CD4-positive, alpha-beta memory T cell (primary cell): ENCODE results near the gene FNIP2. TPM values are rescaled to one million over a fixed set of nuclear protein-coding genes. Genes with fewer than 3 reads are reported as not detected.

Experiments
- CTCF ChIA-PET: fragments of 350-600 bp; sonication (Branson Sonifier 250); formaldehyde crosslinking; loops from one replicate; lab custom pipeline; 2021; ENCODE audit warnings: inconsistent platforms; ENCODE audit not compliant: partially characterized antibody; lab: Charles Lee
- POLR2A ChIA-PET: fragments of 350-600 bp; sonication (Branson Sonifier 250); formaldehyde crosslinking; loops from one replicate; lab custom pipeline; 2021; ENCODE audit not compliant: partially characterized antibody; lab: Charles Lee
- DNase-seq, 5 donors: peaks; one replicate each; pipeline versions ENCODE4 v3.0.0 to v3.0.0-alpha.2; 2020 to 2022; ENCODE audit warnings: mixed read lengths in 1 of 5
- H3K27ac ChIP-seq: one replicate; pipeline ENCODE4 v1.7.0; 2013; ENCODE audit warnings: low read depth, low read length
- H3K27me3 ChIP-seq: 2 replicates; pipeline ENCODE4 v1.7.0; 2013; ENCODE audit warnings: mild to moderate bottlenecking, low read length, moderate library complexity; ENCODE audit not compliant: insufficient read depth
- H3K36me3 ChIP-seq: 2 replicates; pipeline ENCODE4 v1.7.0; 2013; ENCODE audit warnings: mild to moderate bottlenecking, low read length, moderate library complexity; ENCODE audit not compliant: insufficient read depth
- H3K4me1 ChIP-seq: 2 replicates; pipeline ENCODE4 v1.7.0; 2013; ENCODE audit warnings: mild to moderate bottlenecking, low read length, moderate library complexity; ENCODE audit not compliant: insufficient read depth
- H3K4me3 ChIP-seq, 2 donors: one replicate each; pipeline ENCODE4 v1.7.0; 2013; ENCODE audit warnings: low read length in 2 of 2, mild to moderate bottlenecking in 1 of 2
- H3K9me3 ChIP-seq, 2 donors: one replicate each; pipeline ENCODE4 v1.7.0; 2013; ENCODE audit warnings: low read length in 2 of 2, control low read depth in 1 of 2; ENCODE audit not compliant: control insufficient read depth in 1 of 2
- H3K27ac Mint-ChIP-seq, 7 donors: one replicate each; pipeline ENCODE4 v1.8.0; 2020 to 2021; ENCODE audit warnings: mixed read lengths in 7 of 7, mild to moderate bottlenecking in 6 of 7, inconsistent platforms in 3 of 7, moderate library complexity in 3 of 7
- H3K27me3 Mint-ChIP-seq, 2 donors: one replicate each; pipeline ENCODE4 v1.8.0; 2020 to 2021; ENCODE audit warnings: mixed read lengths in 2 of 2
- H3K36me3 Mint-ChIP-seq, 2 donors: one replicate each; pipeline ENCODE4 v1.8.0; 2020 to 2021; ENCODE audit warnings: mixed read lengths in 2 of 2, inconsistent platforms in 1 of 2, mild to moderate bottlenecking in 1 of 2
- H3K4me1 Mint-ChIP-seq, 4 donors: one replicate each; pipeline ENCODE4 v1.8.0; 2020 to 2021; ENCODE audit warnings: mixed read lengths in 4 of 4, mild to moderate bottlenecking in 1 of 4
- H3K4me3 Mint-ChIP-seq, 8 donors: one replicate each; pipeline ENCODE4 v1.8.0; 2020 to 2021; ENCODE audit warnings: mixed read lengths in 8 of 8, mild to moderate bottlenecking in 7 of 8, moderate library complexity in 6 of 8, inconsistent platforms in 3 of 8
- H3K9me3 Mint-ChIP-seq, 8 donors: one replicate each; pipeline ENCODE4 v1.8.0; 2020 to 2021; ENCODE audit warnings: mixed read lengths in 8 of 8, mild to moderate bottlenecking in 5 of 8, inconsistent platforms in 3 of 8, moderate library complexity in 1 of 8
- intact Hi-C: fragments of 100-400 bp; cut with micrococcal nuclease; formaldehyde crosslinking; loops from one replicate; pipeline ENCODE4 v1.15.1; 2023
- polyA plus RNA-seq, 2 donors: library from polyadenylated mRNA; unstranded; fragments of 300-500 nt; fragmentation: Illumina TruSeq; gene quantifications; one replicate each; pipeline ENCODE4 v1.2.3, GENCODE V29; 2021
- total RNA-seq, 2 experiments: library from RNA; stranded (reverse); gene quantifications; one replicate each; pipeline ENCODE4 v1.2.3, GENCODE V29; 2021

FNIP2 gene
- total and polyA plus RNA-seq, 4 experiments from 2014 or later = 2.4 to 9.4 (median 6.4) TPM

DNA sequence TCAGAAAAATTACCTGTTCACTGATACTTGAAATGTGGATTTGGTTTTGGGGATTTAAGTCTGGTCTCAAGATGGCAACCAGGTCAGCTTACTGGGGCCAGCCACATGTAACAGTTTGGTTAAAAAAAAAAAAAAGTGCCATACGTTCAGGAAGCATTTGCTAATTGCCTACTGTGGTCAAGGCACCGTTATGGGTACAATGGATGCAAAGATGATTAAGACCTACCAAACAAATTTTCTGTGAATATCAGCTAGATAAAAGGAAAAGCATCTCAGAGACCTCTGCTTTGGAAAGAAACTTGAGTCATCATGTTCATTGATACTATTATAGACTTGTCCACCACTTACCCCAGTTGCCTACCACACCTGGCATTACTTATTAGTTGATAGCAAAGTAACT, 80.9 kb downstream of the FNIP2 start:
- Histone ChIP-seq H3K27me3 (no peaks in the 10 kb centered on the region), H3K4me3 (no peak overlapping the region), H3K27ac (no peak overlapping the region), H3K4me1 (peaks cover 5% of the 10 kb centered on the region), H3K36me3 (no peaks in the 10 kb centered on the region), H3K9me3 (no peaks in the 10 kb centered on the region)
- CTCF ChIA-PET = interaction anchor here (0.7 to 3.9 kb wide), 16 partner anchors 8 to 353 kb away, joined by 3 to 38 read pairs (median 3); no protein-coding TSS in a partner anchor
- Mint-ChIP-seq H3K27me3 (no peaks in the 10 kb centered on the region), H3K9me3 (peaks cover 0 to 2% (median 0%) of the 10 kb centered on the region in 8 donors), H3K4me3 (no peak overlapping the region), H3K27ac (peak overlapping the region in 2 of 7 donors; percentile 28 to 47), H3K36me3 (no peaks in the 10 kb centered on the region), H3K4me1 (peaks cover 7 to 11% (median 8%) of the 10 kb centered on the region in 4 donors)
- intact Hi-C loops = loop anchor here (1.0 to 2.0 kb wide), 3 partner anchors 79 to 857 kb away; no protein-coding TSS in a partner anchor
- POLR2A ChIA-PET = no interaction called here
- DNase-seq = no peak

DNA sequence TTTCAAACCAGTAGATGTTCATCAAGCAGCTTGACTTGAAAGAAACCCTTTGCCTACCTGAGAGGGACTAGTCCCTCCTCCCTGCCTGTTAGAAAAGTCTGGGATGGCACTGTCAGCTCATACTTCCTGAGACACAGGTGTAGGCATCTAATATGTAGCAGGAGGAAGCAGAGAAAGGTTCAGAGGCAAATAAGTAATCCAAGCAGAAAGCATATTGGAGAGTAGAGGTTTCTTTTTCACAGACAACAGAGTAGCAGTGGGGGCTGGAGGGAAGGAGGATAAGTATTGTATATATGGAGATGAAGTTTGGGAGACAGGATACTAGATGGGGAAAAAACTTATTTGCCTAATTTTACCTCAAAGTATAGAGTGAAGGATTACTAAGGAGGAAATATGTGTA, 81.5 kb downstream of the FNIP2 start:
- POLR2A ChIA-PET = no interaction called here
- Mint-ChIP-seq H3K4me1 (peaks cover 7 to 11% (median 8%) of the 10 kb centered on the region in 4 donors), H3K27me3 (no peaks in the 10 kb centered on the region), H3K27ac (peak overlapping the region in 3 of 7 donors; percentile 4 to 36 (median 28)), H3K9me3 (peaks cover 0 to 2% (median 0%) of the 10 kb centered on the region in 8 donors), H3K36me3 (no peaks in the 10 kb centered on the region), H3K4me3 (peak overlapping the region in 1 of 8 donors; percentile 55)
- Histone ChIP-seq H3K4me3 (no peak overlapping the region), H3K9me3 (no peaks in the 10 kb centered on the region), H3K36me3 (no peaks in the 10 kb centered on the region), H3K27me3 (no peaks in the 10 kb centered on the region), H3K27ac (no peak overlapping the region), H3K4me1 (peaks cover 5% of the 10 kb centered on the region)
- intact Hi-C loops = loop anchor here (1.0 to 2.0 kb wide), 3 partner anchors 80 to 858 kb away; no protein-coding TSS in a partner anchor
- CTCF ChIA-PET = interaction anchor here (0.8 to 3.9 kb wide), 14 partner anchors 9 to 352 kb away, joined by 3 to 38 read pairs (median 4); no protein-coding TSS in a partner anchor
- no peak for DNase-seq

DNA sequence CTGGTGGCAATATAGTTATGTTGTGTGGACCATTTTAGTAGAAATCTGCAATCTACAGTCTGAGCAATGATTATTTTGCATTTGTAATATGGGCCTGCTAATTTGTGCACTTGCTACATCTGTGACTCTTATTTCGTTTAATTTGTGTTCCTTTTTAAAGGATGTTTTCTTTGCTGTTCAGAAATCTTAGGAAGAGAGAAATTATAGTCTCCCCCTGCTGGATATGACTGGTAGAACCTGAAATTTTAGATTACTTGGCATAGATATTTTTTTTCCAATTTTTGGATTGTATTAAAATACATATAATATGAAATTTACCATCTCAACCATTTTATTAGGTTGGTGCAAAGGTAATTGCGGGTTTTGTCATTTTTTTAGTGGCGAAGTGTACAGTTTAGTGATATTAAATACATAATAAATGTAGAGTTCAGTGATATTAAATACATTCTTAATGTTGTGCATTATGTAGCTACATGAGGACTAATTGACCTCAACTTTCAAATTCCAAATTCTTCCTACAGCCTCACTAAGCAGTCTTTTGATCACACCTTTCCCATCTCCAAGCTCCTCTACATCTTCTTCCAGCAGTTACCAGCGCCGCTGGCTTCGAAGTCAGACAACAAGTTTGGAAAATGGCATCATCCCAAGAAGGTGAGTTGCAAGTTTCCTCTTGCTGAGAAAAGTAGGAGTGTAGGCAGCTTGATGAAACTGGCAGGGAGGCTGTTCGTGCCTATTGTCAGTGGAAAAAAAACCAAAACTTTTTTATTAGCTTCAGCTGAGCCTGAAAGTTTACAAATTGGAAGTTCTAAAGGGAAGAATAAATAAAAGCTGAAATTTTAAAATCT, 82.2 kb downstream of the FNIP2 start:
- CTCF ChIA-PET = interaction anchor here (0.7 to 3.9 kb wide), 32 partner anchors 8 to 352 kb away, joined by 3 to 38 read pairs (median 5); partner anchors contain the start of gene FNIP2
- H3K27ac Mint-ChIP-seq = no peak overlapping the region
- H3K9me3 Mint-ChIP-seq = peaks cover 0 to 2% (median 0%) of the 10 kb centered on the region in 8 donors

DNA sequence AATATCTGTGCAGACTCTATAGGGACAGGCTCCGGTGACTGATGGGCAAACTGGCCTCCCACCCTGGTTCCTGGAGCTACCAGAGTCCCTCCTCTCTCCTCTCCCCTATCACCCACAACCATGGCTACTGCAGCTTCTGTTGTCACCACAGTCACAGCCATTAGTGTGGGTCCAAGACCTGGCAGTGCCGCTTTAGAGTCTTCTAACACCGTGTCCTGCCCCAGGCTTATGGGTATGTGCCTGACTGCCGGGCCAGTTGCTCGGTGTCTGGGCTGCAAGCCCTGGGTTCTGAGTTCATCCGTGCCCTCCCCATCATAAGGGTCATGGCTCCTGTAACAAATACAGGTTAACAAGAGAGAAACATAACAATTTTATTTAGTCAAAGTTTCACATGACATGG, 85.4 kb downstream of the FNIP2 start:
- H3K4me1 ChIP-seq = peaks cover 5% of the 10 kb centered on the region
- Mint-ChIP-seq H3K27me3 (no peaks in the 10 kb centered on the region), H3K27ac (peak overlapping the region in 1 of 7 donors; percentile 35), H3K36me3 (peaks cover 2 to 7% of the 10 kb centered on the region in 2 donors), H3K9me3 (peaks cover 0 to 2% (median 0%) of the 10 kb centered on the region in 8 donors), H3K4me3 (no peak overlapping the region), H3K4me1 (peaks cover 7 to 11% (median 8%) of the 10 kb centered on the region in 4 donors)
- DNase-seq = no peak
- H3K27ac ChIP-seq = no peak overlapping the region
- no peaks in the 10 kb centered on the region for H3K27me3 ChIP-seq
- POLR2A ChIA-PET = no interaction called here
- no peaks in the 10 kb centered on the region for H3K9me3 ChIP-seq
- CTCF ChIA-PET = interaction anchor here (0.9 to 3.7 kb wide), 5 partner anchors 73 to 349 kb away, joined by 3 to 16 read pairs (median 4); no protein-coding TSS in a partner anchor
- intact Hi-C loops = no loop called here
- H3K4me3 ChIP-seq = no peak overlapping the region
- H3K36me3 ChIP-seq = no peaks in the 10 kb centered on the region

More for the DNA sequence above, 82.2 kb downstream of the FNIP2 start:
- H3K4me3 ChIP-seq = no peak overlapping the region
- no peaks in the 10 kb centered on the region for H3K36me3 Mint-ChIP-seq
- H3K27me3 ChIP-seq = no peaks in the 10 kb centered on the region
- POLR2A ChIA-PET = no interaction called here
- H3K27ac ChIP-seq = no peak overlapping the region
- DNase-seq = peak in 4 of 5 donors; percentile 22 to 37 (median 31)
- H3K4me1 Mint-ChIP-seq = peaks cover 7 to 11% (median 8%) of the 10 kb centered on the region in 4 donors
- no peak overlapping the region for H3K4me3 Mint-ChIP-seq
- no peaks in the 10 kb centered on the region for H3K36me3 ChIP-seq
- intact Hi-C loops = loop anchor here (1.0 to 2.0 kb wide), 4 partner anchors 8 to 858 kb away; no protein-coding TSS in a partner anchor
- H3K27me3 Mint-ChIP-seq = no peaks in the 10 kb centered on the region
- peaks cover 5% of the 10 kb centered on the region for H3K4me1 ChIP-seq
- no peaks in the 10 kb centered on the region for H3K9me3 ChIP-seq

DNA sequence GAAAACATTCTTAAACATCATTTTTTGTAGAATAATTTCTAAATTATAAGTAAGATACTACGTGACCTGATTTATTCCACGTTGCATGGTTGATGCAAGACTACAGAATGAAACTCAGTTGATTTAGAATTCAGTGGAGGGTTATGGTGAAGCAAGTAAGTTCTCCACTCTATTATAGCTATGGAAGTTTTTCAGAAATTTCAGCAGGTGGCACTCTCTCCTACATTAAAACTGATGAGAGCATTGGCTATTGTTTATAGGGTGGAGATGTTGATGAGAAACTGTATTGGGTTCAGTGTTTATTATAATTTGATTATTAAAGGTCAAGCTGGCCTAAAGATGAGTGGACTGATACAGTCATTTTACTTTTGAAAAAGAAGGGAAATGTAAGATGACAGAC, 88.0 kb downstream of the FNIP2 start:
- H3K4me3 ChIP-seq = no peak overlapping the region
- H3K36me3 ChIP-seq = peaks cover 14% of the 10 kb centered on the region
- Mint-ChIP-seq H3K27me3 (no peaks in the 10 kb centered on the region), H3K36me3 (peaks cover 17 to 23% of the 10 kb centered on the region in 2 donors), H3K27ac (no peak overlapping the region), H3K4me3 (no peak overlapping the region), H3K4me1 (no peaks in the 10 kb centered on the region), H3K9me3 (no peaks in the 10 kb centered on the region)
- no peaks in the 10 kb centered on the region for H3K4me1 ChIP-seq
- CTCF ChIA-PET = interaction anchor here (0.6 to 4.1 kb wide), 8 partner anchors 10 to 350 kb away, joined by 3 to 34 read pairs (median 7); no protein-coding TSS in a partner anchor
- peak in 4 of 5 donors; percentile 22 to 28 (median 27) for DNase-seq
- intact Hi-C loops = loop anchor here (1.0 kb wide), 1 partner anchor 346 kb away; no protein-coding TSS in a partner anchor
- POLR2A ChIA-PET = no interaction called here
- no peaks in the 10 kb centered on the region for H3K9me3 ChIP-seq
- no peaks in the 10 kb centered on the region for H3K27me3 ChIP-seq
- no peak overlapping the region for H3K27ac ChIP-seq

DNA sequence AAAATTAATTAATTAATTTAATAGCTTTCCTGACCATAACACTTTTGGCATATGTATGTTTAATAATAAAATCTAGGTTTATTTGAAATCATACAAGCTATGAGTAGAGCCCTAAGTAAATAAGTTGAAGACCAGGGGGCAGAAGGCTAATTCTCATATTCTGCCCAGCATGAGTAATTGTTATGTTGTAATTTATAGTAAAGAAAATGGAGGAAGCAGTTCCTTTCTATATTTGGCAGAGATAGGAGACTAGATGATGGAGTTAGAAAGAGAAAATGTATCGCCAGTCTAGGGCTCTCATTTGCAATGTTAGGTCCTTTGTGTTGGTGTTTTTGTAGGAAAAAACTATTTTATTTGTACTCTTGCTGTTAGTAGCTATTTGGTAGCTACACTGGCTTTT, 89.1 kb downstream of the FNIP2 start:
- Histone ChIP-seq H3K27ac (no peak overlapping the region), H3K4me1 (no peaks in the 10 kb centered on the region), H3K27me3 (no peaks in the 10 kb centered on the region), H3K36me3 (peaks cover 20% of the 10 kb centered on the region), H3K4me3 (no peak overlapping the region), H3K9me3 (no peaks in the 10 kb centered on the region)
- CTCF ChIA-PET = interaction anchor here (0.7 to 4.1 kb wide), 13 partner anchors 9 to 344 kb away, joined by 3 to 34 read pairs (median 3); no protein-coding TSS in a partner anchor
- no peak overlapping the region for H3K4me3 Mint-ChIP-seq
- DNase-seq = no peak
- no peak overlapping the region for H3K27ac Mint-ChIP-seq
- H3K36me3 Mint-ChIP-seq = peaks cover 26 to 32% of the 10 kb centered on the region in 2 donors
- no peaks in the 10 kb centered on the region for H3K4me1 Mint-ChIP-seq
- H3K9me3 Mint-ChIP-seq = no peaks in the 10 kb centered on the region
- POLR2A ChIA-PET = no interaction called here
- no peaks in the 10 kb centered on the region for H3K27me3 Mint-ChIP-seq
- intact Hi-C loops = loop anchor here (1.0 kb wide), 1 partner anchor 345 kb away; no protein-coding TSS in a partner anchor
